Activated naive CD8-positive, alpha-beta T cell (primary cell): ENCODE data around the gene TAS2R9.
"Not testable (repeated sequence)": the region's sequence is repeated elsewhere in the genome, so short reads cannot be mapped to it uniquely, and the experiment has no call there.

Source experiments
- H3K27ac Mint-ChIP-seq: one replicate; pipeline ENCODE4 v1.8.0; 2021; ENCODE audit warnings: mixed read lengths
- H3K27me3 Mint-ChIP-seq: one replicate; pipeline ENCODE4 v1.8.0; 2021; ENCODE audit warnings: mixed read lengths
- H3K36me3 Mint-ChIP-seq: one replicate; pipeline ENCODE4 v1.8.0; 2021; ENCODE audit warnings: mixed read lengths
- H3K4me1 Mint-ChIP-seq: one replicate; pipeline ENCODE4 v1.8.0; 2021; ENCODE audit warnings: low read depth, mixed read lengths
- H3K4me3 Mint-ChIP-seq: one replicate; pipeline ENCODE4 v1.8.0; 2021; ENCODE audit warnings: mild to moderate bottlenecking, mixed read lengths
- H3K9me3 Mint-ChIP-seq: one replicate; pipeline ENCODE4 v1.8.0; 2021; ENCODE audit warnings: low read depth, mixed read lengths

TAS2R9 gene

GRCh38 chr12:10794222-10794621, 15.7 kb downstream of the TAS2R9 start:
- no peak overlapping the region for H3K27ac Mint-ChIP-seq
- H3K27me3 Mint-ChIP-seq = peaks cover 2% of the 10 kb centered on the region
- H3K9me3 Mint-ChIP-seq = no peaks in the 10 kb centered on the region
- H3K4me3 Mint-ChIP-seq = no peak overlapping the region
- peaks cover 3% of the 10 kb centered on the region for H3K36me3 Mint-ChIP-seq
- no peaks in the 10 kb centered on the region for H3K4me1 Mint-ChIP-seq

GRCh38 chr12:10791769-10792168, 18.2 kb downstream of the TAS2R9 start:
- not testable (repeated sequence) for H3K27ac Mint-ChIP-seq, H3K36me3 Mint-ChIP-seq, H3K27me3 Mint-ChIP-seq, H3K4me3 Mint-ChIP-seq, H3K9me3 Mint-ChIP-seq, H3K4me1 Mint-ChIP-seq

- peaks cover 2% of the 10 kb centered on the region for H3K36me3 Mint-ChIP-seq
- no peaks in the 10 kb centered on the region for H3K9me3 Mint-ChIP-seq
Observed at GRCh38 chr12:10783252-10783651, 26.7 kb downstream of the TAS2R9 start.

GRCh38 chr12:10779103-10779502, 30.9 kb downstream of the TAS2R9 start:
- Mint-ChIP-seq H3K36me3 (peaks cover 2% of the 10 kb centered on the region), H3K9me3 (no peaks in the 10 kb centered on the region), H3K27me3 (peaks cover 4% of the 10 kb centered on the region), H3K4me3 (no peak overlapping the region), H3K4me1 (no peaks in the 10 kb centered on the region), H3K27ac (no peak overlapping the region)

More at GRCh38 chr12:10783252-10783651, 26.7 kb downstream of the TAS2R9 start:
- H3K4me3 Mint-ChIP-seq = no peak overlapping the region
- H3K27ac Mint-ChIP-seq = no peak overlapping the region
- H3K4me1 Mint-ChIP-seq = no peaks in the 10 kb centered on the region
- H3K27me3 Mint-ChIP-seq = peaks cover 6% of the 10 kb centered on the region

GRCh38 chr12:10771132-10771733, 38.7 kb downstream of the TAS2R9 start:
- H3K4me3 Mint-ChIP-seq = no peak overlapping the region
- H3K27me3 Mint-ChIP-seq = peaks cover 25% of the 10 kb centered on the region
- no peak overlapping the region for H3K27ac Mint-ChIP-seq
- H3K4me1 Mint-ChIP-seq = no peaks in the 10 kb centered on the region
- H3K36me3 Mint-ChIP-seq = no peaks in the 10 kb centered on the region
- no peaks in the 10 kb centered on the region for H3K9me3 Mint-ChIP-seq

- H3K27ac Mint-ChIP-seq = no peak overlapping the region
- H3K36me3 Mint-ChIP-seq = peaks cover 7% of the 10 kb centered on the region
- no peaks in the 10 kb centered on the region for H3K4me1 Mint-ChIP-seq
- H3K9me3 Mint-ChIP-seq = peaks cover 5% of the 10 kb centered on the region
- peaks cover 27% of the 10 kb centered on the region for H3K27me3 Mint-ChIP-seq
- H3K4me3 Mint-ChIP-seq = no peak overlapping the region
Observed at GRCh38 chr12:10759657-10760056, 50.3 kb downstream of the TAS2R9 start.
